Measurements from ENCODE around the gene NANP.

NANP gene

DNA sequence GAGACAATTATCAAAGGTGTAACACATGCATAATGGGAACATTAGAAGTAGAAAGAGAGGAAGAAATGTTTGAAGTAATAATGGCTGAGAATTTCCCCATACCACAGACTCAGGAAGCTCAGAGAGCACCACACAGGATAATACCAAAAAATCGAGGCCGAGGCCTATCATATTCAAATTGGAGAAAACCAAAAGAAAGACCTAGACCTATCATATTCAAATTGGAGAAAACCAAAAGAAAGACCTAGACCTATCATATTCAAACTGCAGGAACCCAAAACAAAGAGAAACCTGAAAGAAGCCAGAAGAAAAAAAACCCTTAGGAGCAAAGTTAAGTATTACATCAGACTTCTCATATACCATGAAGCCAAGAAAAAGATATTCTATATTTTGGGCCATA lies 56.5 kb downstream of the NANP start:
- no peaks in the 10 kb centered on the region for H3K27me3 ChIP-seq (ENCODE audit: insufficient read depth, low read depth, severe bottlenecking)
- no peak for DNase-seq
- TF ChIP-seq, protein P1, sequence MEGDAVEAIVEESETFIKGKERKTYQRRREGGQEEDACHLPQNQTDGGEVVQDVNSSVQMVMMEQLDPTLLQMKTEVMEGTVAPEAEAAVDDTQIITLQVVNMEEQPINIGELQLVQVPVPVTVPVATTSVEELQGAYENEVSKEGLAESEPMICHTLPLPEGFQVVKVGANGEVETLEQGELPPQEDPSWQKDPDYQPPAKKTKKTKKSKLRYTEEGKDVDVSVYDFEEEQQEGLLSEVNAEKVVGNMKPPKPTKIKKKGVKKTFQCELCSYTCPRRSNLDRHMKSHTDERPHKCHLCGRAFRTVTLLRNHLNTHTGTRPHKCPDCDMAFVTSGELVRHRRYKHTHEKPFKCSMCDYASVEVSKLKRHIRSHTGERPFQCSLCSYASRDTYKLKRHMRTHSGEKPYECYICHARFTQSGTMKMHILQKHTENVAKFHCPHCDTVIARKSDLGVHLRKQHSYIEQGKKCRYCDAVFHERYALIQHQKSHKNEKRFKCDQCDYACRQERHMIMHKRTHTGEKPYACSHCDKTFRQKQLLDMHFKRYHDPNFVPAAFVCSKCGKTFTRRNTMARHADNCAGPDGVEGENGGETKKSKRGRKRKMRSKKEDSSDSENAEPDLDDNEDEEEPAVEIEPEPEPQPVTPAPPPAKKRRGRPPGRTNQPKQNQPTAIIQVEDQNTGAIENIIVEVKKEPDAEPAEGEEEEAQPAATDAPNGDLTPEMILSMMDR (IDR thresholded peaks at IDR 0.05; ENCODE audit: low read depth, low read length): no peak
- H3K36me3 ChIP-seq: peaks cover 14% of the 10 kb centered on the region
- H3K9me3 ChIP-seq (ENCODE audit: severe bottlenecking): no peaks in the 10 kb centered on the region
- H3K4me3 ChIP-seq (ENCODE audit: low read depth, low read length): no peak overlapping the region
- no peak overlapping the region for H3K27ac ChIP-seq

DNA sequence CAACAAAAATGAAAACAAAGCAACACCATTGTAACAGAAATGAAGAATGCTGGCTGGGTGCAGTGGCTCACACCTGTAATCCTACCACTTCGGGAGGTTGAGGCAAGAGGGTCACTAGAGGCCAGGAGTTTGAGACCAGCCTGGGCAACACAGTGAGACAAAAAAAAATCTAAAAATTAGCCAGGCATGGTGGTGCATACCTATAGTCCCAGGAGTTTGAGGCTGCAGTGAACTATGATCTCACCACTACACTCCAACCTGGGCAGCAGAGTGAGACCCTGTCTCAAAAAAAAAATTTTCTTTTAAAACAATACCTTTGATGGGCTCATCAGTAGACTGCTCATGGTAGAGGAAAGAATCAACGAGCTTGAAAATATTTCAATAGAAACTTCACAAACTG lies 57.0 kb downstream of the NANP start:
- Histone ChIP-seq H3K27me3 (ENCODE audit: insufficient read depth, low read depth, severe bottlenecking) (no peaks in the 10 kb centered on the region), H3K36me3 (peaks cover 14% of the 10 kb centered on the region), H3K4me3 (ENCODE audit: low read depth, low read length) (no peak overlapping the region), H3K9me3 (ENCODE audit: severe bottlenecking) (no peaks in the 10 kb centered on the region), H3K27ac (no peak overlapping the region)
- TF ChIP-seq, protein P1 (IDR thresholded peaks at IDR 0.05; ENCODE audit: low read depth, low read length): no peak
- no peak for DNase-seq

DNA sequence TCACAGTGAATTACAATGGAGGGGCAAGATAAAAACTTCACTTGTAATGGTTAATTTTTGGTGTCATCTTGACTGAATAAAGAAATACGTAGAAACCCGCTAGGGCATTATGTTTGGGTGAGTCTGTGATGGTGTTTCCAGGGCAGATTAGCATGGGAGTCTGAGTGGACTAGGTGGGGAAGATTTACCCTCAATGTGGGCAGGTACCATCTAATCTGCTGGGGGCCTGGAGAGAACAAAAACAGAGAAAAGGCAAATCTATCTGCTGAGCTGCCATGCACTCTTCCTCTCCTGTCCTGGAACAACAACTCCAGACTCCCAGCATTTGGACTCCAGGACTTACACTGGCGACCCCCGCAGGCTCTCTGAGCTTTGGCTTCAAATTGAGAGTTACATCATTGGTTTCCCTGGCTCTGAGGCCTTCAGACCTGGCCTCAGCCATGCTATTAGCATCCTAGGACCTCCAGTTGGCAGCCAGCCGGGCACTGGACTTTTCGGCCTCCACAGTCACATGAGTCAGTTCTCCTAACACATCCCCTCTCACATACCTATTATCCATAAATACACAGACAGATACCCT lies 58.1 kb downstream of the NANP start:
- Histone ChIP-seq H3K27me3 (ENCODE audit: insufficient read depth, low read depth, severe bottlenecking) (no peaks in the 10 kb centered on the region), H3K27ac (no peak overlapping the region)

DNA sequence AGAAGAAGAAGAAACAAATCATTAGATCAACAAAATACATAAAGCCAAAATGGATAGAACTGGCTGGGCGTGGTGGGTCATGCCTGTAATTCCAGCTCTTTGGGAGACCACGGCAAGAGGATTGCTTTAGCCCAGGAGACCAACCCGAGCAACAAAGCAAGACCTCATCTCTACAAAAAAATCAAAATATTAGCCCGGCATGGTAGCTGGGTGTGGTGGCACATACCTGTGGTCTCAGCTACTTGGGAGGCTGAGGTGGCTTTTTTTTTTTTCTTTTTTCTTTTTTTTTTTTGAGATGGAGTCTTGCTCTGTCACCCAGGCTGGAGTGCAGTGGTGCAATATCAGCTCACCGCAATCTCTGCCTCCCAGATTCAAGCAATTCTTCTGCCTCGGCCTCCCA lies 59.9 kb downstream of the NANP start:
- Histone ChIP-seq H3K27ac (no peak overlapping the region; the same call in 1 of the 2 replicates), H3K9me3 (ENCODE audit: severe bottlenecking) (no peaks in the 10 kb centered on the region), H3K36me3 (peaks cover 18% of the 10 kb centered on the region), H3K4me3 (ENCODE audit: low read depth, low read length) (no peak overlapping the region), H3K27me3 (ENCODE audit: insufficient read depth, low read depth, severe bottlenecking) (no peaks in the 10 kb centered on the region)
- TF ChIP-seq, protein P1 (IDR thresholded peaks at IDR 0.05; ENCODE audit: low read depth, low read length): no peak
- DNase-seq: no peak

More for the DNA sequence above, 58.1 kb downstream of the NANP start:
- no peak overlapping the region for H3K4me3 ChIP-seq (ENCODE audit: low read depth, low read length)
- H3K9me3 ChIP-seq (ENCODE audit: severe bottlenecking): no peaks in the 10 kb centered on the region
- DNase-seq: peak; percentile 28
- peaks cover 10% of the 10 kb centered on the region for H3K36me3 ChIP-seq
- TF ChIP-seq, protein P1 (IDR thresholded peaks at IDR 0.05; ENCODE audit: low read depth, low read length): peak; percentile 25; the same call in 1 of the 2 replicates

DNA sequence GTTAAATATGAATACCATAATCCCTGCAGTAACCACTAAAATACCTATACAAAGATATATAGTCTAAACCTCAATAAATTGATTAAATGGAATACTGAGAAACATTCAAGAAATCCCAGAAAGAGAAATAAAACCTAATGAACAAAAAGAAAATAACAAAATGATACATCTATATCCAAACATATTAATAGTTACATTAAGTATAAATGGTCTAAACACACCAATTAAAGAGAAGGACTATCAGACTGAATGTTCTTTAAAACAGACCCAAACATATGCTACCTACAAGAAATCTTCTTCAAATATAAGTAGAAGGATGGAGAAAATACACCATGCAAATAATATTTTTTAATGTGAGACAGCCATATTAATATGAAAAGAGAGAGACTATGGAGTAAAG lies 60.5 kb downstream of the NANP start:
- Histone ChIP-seq H3K27ac (peak overlapping the region; percentile 57; the same call in 1 of the 2 replicates), H3K4me3 (ENCODE audit: low read depth, low read length) (no peak overlapping the region), H3K36me3 (peaks cover 23% of the 10 kb centered on the region), H3K9me3 (ENCODE audit: severe bottlenecking) (no peaks in the 10 kb centered on the region), H3K27me3 (ENCODE audit: insufficient read depth, low read depth, severe bottlenecking) (no peaks in the 10 kb centered on the region)
- TF ChIP-seq, protein P1 (IDR thresholded peaks at IDR 0.05; ENCODE audit: low read depth, low read length): no peak
- no peak for DNase-seq
